GM12865 (cell line): ENCODE data around the gene MCEE.
"Not testable (repeated sequence)": the region's sequence is repeated elsewhere in the genome, so short reads cannot be mapped to it uniquely, and the experiment has no call there.

Experiments
- DNase-seq: peaks from one replicate; pipeline ENCODE4 v3.0.0; 2010; ENCODE audit warnings: low read depth
- H3K4me3 ChIP-seq: 2 replicates; pipeline ENCODE4 v1.5.1; 2011; ENCODE audit warnings: mild to moderate bottlenecking, low read depth, low read length, control low read depth
- TF ChIP-seq, protein P1 (sequence below): IDR thresholded peaks from 2 replicates; pipeline ENCODE4 v1.5.1; 2011; ENCODE audit warnings: low read length, control low read depth, low read depth, inconsistent platforms; ENCODE audit not compliant: insufficient read depth; ENCODE audit errors: missing control alignments

MCEE gene

DNA sequence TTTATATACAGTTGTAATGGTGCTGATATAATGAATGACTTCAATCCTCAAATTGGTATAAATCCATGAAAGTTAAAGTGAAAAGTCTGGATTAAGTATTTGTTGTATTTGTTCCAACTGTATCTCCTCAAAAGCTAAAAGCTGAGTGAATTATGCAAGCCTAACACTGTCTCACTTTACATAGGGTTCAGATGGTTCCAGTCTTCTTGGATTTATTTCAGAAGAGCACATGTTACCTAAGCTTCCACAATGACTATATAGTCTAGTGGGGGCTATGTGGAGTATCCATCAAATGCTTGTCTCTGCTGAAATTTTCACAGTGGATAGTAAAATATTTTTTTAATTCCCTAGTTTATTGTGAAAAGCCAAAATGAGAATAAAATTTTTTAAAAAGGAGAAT, 13.0 kb downstream of the MCEE start:
- no peak overlapping the region for H3K4me3 ChIP-seq
- TF ChIP-seq, protein P1, sequence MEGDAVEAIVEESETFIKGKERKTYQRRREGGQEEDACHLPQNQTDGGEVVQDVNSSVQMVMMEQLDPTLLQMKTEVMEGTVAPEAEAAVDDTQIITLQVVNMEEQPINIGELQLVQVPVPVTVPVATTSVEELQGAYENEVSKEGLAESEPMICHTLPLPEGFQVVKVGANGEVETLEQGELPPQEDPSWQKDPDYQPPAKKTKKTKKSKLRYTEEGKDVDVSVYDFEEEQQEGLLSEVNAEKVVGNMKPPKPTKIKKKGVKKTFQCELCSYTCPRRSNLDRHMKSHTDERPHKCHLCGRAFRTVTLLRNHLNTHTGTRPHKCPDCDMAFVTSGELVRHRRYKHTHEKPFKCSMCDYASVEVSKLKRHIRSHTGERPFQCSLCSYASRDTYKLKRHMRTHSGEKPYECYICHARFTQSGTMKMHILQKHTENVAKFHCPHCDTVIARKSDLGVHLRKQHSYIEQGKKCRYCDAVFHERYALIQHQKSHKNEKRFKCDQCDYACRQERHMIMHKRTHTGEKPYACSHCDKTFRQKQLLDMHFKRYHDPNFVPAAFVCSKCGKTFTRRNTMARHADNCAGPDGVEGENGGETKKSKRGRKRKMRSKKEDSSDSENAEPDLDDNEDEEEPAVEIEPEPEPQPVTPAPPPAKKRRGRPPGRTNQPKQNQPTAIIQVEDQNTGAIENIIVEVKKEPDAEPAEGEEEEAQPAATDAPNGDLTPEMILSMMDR = no peak
- DNase-seq = no peak

DNA sequence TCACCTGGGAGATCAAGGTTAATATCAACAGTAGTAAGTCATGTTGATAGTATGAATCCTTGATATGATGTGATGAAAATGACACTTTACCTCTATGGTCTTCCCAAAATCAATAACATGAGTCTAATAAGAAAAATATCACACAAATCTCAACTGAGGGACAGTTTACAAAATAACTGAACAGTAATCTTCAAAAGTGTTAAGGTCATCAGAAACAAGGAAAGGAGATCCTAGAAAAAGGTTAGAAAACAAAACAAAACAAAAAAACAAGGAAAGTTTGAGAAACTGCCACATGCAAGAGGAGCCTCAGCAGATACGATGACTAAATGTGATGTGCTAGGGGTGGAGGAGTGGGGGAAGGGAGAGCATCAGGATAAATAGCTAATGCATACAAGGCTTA, 16.2 kb downstream of the MCEE start:
- DNase-seq = no peak
- H3K4me3 ChIP-seq = no peak overlapping the region
- TF ChIP-seq, protein P1 = no peak

DNA sequence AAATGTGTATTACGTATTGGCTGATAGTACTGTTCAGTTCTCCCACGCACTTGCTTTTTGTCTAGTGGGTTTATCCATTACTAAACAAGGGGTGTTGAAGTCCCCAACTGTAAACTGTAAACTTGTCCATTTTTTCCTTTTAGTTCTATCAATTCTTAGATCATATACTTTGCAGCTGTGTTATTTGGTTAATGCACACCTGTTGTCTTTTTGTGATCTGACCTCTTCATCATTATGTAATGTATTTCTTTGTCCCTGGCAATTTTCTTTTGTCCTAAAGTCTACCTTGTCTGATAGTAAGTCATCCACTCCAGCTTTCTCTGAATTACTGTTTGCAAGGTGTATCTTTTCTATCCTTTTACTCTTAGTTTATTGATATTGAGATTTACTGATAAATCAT, 21.9 kb downstream of the MCEE start:
- no peak overlapping the region for H3K4me3 ChIP-seq
- TF ChIP-seq, protein P1 = no peak
- DNase-seq = no peak

DNA sequence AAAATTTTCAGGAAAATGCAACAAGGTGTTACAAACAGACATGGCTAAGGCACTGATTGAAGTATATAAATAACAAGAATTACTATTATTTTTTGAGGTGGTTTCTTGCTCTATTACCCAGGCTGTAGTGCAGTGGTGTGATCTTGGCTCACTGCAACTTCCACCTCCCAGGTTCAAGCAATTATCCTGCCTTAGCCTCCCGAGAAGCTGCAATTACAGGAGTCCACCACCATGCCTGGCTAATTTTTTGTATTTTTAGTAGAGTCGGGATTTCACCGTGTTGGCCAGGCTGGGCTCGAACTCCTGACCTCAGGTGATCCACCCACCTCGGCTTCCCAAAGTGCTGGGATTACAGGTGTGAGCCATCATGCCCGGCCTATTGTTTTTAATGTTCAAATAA, 23.6 kb downstream of the MCEE start:
- DNase-seq = not testable (repeated sequence)

DNA sequence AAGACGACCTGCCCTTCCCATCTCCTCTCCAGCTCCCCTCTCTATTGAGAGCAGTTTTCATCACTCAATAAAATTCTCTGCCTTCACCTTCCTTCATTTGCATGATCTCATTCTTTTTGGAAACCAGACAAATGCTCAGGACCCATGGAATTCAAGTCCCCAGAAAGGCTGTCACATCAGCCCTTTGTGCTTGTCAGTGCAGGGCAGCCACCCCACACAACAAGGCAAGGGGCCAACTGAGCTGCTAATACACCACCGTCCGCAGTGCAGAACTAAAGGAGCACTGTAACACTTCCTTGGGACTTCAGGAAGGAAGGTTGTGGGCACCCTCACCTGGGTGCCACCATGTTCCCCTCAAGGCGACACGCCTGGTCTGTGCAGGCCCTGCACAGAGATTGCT, 26.2 kb downstream of the MCEE start:
- DNase-seq = no peak
- H3K4me3 ChIP-seq = no peak overlapping the region
- TF ChIP-seq, protein P1 = no peak

More for the DNA sequence above, 23.6 kb downstream of the MCEE start:
- not testable (repeated sequence) for H3K4me3 ChIP-seq

DNA sequence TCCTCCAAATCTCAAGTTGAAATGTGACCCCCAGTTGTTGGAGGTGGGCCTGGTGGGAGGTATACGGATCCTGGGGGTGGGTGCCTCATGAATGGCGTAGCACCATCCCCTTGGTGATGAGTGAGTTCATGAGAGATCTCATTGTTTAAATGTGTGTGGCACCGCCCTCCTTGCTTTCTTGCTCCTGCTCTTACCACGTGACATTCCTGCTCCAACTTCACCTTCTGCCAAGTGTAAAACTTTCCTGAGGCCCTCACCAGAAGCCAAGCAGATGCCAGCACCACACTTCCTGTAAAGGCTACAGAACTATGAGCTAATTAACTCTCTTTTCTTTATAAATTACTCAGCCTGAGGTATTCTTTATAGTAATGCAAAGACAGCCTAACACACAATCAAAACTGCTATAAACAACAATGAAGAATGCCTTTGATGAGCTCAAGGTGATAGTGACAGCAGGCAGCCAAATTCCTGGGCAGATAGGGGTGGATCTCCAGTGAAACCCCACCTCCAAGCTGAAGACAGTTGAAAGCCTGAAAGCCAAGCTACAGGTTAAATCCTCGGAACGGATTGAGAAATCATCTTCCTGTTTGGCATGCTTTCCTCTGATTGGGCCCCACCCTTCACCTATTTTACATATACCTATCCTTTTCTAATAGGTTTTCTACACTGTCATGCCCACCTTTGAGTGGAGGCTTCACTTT, 26.9 kb downstream of the MCEE start:
- TF ChIP-seq, protein P1 = no peak
- no peak for DNase-seq
- no peak overlapping the region for H3K4me3 ChIP-seq

DNA sequence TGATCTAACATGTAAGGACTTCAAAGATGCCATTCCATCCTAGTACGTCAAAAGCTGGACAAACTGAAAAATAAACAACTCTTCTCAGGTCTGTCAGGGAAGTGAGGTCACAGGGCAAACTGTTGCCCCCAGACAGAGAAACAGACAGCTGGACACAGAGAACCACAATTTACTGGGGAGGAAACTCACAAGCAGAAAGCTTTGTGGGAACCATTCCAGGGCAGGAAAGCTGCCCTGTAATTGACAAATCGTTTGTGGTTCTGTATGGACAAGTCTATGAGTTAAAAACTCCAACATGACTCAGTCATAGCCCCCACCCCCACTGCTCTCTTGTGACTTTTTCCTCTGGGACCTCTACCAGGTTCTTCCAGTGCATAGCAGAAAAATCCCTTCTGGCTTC, 28.4 kb downstream of the MCEE start:
- TF ChIP-seq, protein P1 = no peak
- H3K4me3 ChIP-seq = no peak overlapping the region
- DNase-seq = no peak
